Activated T-cell treated with anti-CD3 and anti-CD28 coated beads, Interleukin-2, amount 50 U/mL, for 4 hours (primary cell): ENCODE results near the gene TM7SF2. TPM values are rescaled to one million over a fixed set of nuclear protein-coding genes. Genes with fewer than 3 reads are reported as not detected.

ENCODE experiments used
- ATAC-seq, 2 donors: fragments of 200-7000 bp; cut with Tn5 transposase; one replicate each; pipeline ENCODE4 v1.10.0; 2021
- DNase-seq: peaks from one replicate; pipeline ENCODE4 v3.0.0-alpha.2; 2020
- H3K27me3 Mint-ChIP-seq: one replicate; pipeline ENCODE4 v1.8.0; 2021; ENCODE audit warnings: low read depth, mixed read lengths
- H3K36me3 Mint-ChIP-seq: one replicate; pipeline ENCODE4 v1.8.0; 2022; ENCODE audit warnings: mixed read lengths; ENCODE audit not compliant: insufficient read depth
- H3K4me1 Mint-ChIP-seq: one replicate; pipeline ENCODE4 v1.8.0; 2021; ENCODE audit warnings: low read depth, mixed read lengths
- H3K4me3 Mint-ChIP-seq: one replicate; pipeline ENCODE4 v1.8.0; 2021; ENCODE audit warnings: mild to moderate bottlenecking, moderate library complexity, mixed read lengths
- H3K9me3 Mint-ChIP-seq: one replicate; pipeline ENCODE4 v1.8.0; 2021; ENCODE audit warnings: mixed read lengths
- total RNA-seq, 3 donors: library from RNA; stranded (reverse); gene quantifications; one replicate each; pipeline ENCODE4 v1.2.1, GENCODE V29; 2021

The TM7SF2 gene
- total RNA-seq, 3 donors from 2014 or later = 18.4 to 19.4 (median 18.7) TPM

GRCh38 chr11:65125197-65126056 lies 13.8 kb downstream of the TM7SF2 start:
- no peaks in the 10 kb centered on the region for H3K9me3 Mint-ChIP-seq
- H3K4me1 Mint-ChIP-seq = peaks cover 28% of the 10 kb centered on the region
- DNase-seq (no peak), ATAC-seq (no peak)
- no peak overlapping the region for H3K4me3 Mint-ChIP-seq
- H3K36me3 Mint-ChIP-seq = peaks cover 27% of the 10 kb centered on the region
- H3K27me3 Mint-ChIP-seq = no peaks in the 10 kb centered on the region

DNA sequence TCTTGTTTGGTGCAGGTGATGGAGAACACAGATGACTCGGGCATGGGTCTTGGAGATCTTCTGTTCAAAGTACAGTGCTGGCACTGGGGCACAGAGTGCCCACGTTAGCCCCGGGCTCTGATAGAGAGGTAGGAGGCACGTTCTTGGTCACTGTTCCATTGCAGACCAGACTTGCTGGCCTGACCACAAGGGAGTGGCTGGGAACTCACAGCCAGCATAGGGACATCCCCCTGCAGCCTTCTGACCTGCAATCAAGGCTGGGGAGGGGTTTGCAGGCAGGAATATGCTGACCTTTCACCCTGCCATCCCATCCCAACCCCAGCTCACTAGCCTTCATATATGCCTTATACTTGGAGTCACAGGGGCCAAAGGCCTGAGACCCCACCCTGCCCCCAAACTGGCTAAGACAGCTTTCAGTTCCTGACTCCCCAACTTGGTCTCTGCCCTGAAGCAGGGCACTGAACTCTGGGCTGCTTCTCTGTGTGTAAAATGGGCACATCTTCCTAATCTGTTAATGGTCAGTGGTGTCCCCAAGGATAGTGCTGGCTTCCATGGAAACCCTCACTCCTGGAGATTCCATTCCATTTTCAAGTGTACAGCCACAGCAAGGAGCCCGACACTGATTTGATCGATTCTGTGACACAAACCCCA lies 15.1 kb downstream of the TM7SF2 start:
- Mint-ChIP-seq H3K4me3 (no peak overlapping the region), H3K27me3 (no peaks in the 10 kb centered on the region), H3K9me3 (no peaks in the 10 kb centered on the region), H3K4me1 (peaks cover 20% of the 10 kb centered on the region), H3K36me3 (peaks cover 20% of the 10 kb centered on the region)
- DNase-seq (no peak), ATAC-seq (no peak)

GRCh38 chr11:65127473-65128181 lies 16.0 kb downstream of the TM7SF2 start:
- Mint-ChIP-seq H3K4me3 (no peak overlapping the region), H3K27me3 (no peaks in the 10 kb centered on the region), H3K9me3 (no peaks in the 10 kb centered on the region), H3K4me1 (peaks cover 23% of the 10 kb centered on the region), H3K36me3 (peaks cover 18% of the 10 kb centered on the region)
- ATAC-seq (no peak), DNase-seq (no peak)

DNA sequence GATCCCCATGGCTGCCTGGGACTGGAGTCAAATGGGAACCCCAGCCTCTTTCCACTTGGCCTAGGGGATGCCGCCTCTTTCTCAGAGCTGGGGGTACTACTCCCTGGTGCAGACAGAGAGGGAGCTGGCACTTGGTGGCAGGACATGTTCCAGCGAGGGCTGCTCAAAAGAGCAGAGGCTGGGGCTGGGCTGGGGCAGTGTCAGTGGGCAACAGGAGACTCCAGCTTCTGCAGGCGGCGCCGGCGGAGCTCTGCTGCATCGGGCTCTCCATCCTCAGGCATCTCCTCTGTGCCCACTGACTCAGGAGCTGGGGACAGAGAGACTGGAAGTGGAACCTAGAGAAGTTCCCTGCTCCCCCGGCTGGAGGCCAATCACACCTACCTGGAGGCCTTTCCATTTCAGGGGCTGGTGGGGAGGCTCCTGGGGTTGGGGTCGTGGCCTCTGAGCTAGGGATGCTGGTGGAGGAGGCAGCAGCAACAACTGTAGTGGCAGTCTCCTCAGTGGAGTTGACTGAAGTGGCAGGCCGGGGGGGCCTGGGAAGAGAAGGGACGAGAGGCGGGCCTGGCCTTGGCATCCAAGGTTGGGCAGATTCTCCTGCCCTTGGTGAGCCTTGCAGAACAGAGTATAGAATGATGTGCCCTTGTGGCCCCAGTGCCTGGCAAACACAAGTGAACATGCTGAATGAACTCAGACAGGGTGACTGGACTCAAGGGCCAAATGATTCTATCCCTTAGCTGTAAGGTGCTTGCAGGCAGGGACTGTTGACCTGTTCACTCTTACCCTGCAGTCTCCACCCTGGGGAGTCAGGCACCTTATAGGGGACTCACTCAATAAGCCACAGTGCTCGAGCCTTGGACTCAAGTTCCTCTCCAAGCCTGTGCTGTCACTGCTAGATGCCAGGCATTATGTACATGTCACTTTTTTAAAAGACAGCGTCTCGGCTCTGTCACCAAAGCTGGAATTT lies 16.8 kb downstream of the TM7SF2 start:
- no peak for ATAC-seq
- peaks cover 23% of the 10 kb centered on the region for H3K36me3 Mint-ChIP-seq
- no peak overlapping the region for H3K4me3 Mint-ChIP-seq
- H3K9me3 Mint-ChIP-seq = no peaks in the 10 kb centered on the region
- no peaks in the 10 kb centered on the region for H3K27me3 Mint-ChIP-seq
- no peak for DNase-seq
- H3K4me1 Mint-ChIP-seq = peaks cover 26% of the 10 kb centered on the region

GRCh38 chr11:65129649-65130441 lies 18.2 kb downstream of the TM7SF2 start:
- Mint-ChIP-seq H3K27me3 (no peaks in the 10 kb centered on the region), H3K36me3 (peaks cover 20% of the 10 kb centered on the region), H3K4me3 (no peak overlapping the region), H3K9me3 (no peaks in the 10 kb centered on the region), H3K4me1 (peaks cover 20% of the 10 kb centered on the region)
- ATAC-seq (no peak), DNase-seq (no peak)

GRCh38 chr11:65130631-65131416 lies 19.2 kb downstream of the TM7SF2 start:
- peaks cover 24% of the 10 kb centered on the region for H3K4me1 Mint-ChIP-seq
- no peaks in the 10 kb centered on the region for H3K27me3 Mint-ChIP-seq
- peaks cover 17% of the 10 kb centered on the region for H3K36me3 Mint-ChIP-seq
- DNase-seq (no peak), ATAC-seq (no peak)
- H3K9me3 Mint-ChIP-seq = no peaks in the 10 kb centered on the region
- peak overlapping the region; percentile 6 for H3K4me3 Mint-ChIP-seq

DNA sequence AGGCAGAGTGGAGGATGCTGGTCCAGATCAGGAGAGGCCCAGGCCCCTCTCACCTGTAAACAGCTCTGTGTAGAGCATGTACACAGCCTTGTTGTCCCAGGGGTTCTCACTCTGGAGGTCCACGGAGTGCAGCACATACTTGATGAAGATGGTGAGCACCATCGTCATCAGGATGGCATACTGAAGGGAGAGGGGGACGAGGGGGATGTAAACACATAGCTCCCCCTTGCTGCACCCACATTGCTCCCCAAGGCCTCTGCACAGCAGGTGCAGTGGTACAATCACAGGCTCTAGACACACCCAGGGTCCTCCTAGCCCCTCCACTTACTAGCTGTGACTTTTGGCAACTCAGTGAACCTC lies 19.7 kb downstream of the TM7SF2 start:
- DNase-seq (no peak), ATAC-seq (no peak)
- Mint-ChIP-seq H3K36me3 (peaks cover 17% of the 10 kb centered on the region), H3K9me3 (no peaks in the 10 kb centered on the region), H3K27me3 (no peaks in the 10 kb centered on the region), H3K4me1 (peaks cover 29% of the 10 kb centered on the region), H3K4me3 (no peak overlapping the region)

GRCh38 chr11:65131895-65132237 lies 20.2 kb downstream of the TM7SF2 start:
- peak overlapping the region; percentile 99 for H3K4me3 Mint-ChIP-seq
- H3K4me1 Mint-ChIP-seq = peaks cover 32% of the 10 kb centered on the region
- no peak for DNase-seq
- H3K36me3 Mint-ChIP-seq = peaks cover 16% of the 10 kb centered on the region
- H3K27me3 Mint-ChIP-seq = no peaks in the 10 kb centered on the region
- ATAC-seq = no peak
- H3K9me3 Mint-ChIP-seq = no peaks in the 10 kb centered on the region

GRCh38 chr11:65132238-65132987 lies 20.7 kb downstream of the TM7SF2 start:
- Mint-ChIP-seq H3K27me3 (no peaks in the 10 kb centered on the region), H3K9me3 (no peaks in the 10 kb centered on the region), H3K4me1 (peaks cover 35% of the 10 kb centered on the region), H3K4me3 (peak overlapping the region; percentile 99), H3K36me3 (peaks cover 12% of the 10 kb centered on the region)
- DNase-seq = no peak
- ATAC-seq = no peak

DNA sequence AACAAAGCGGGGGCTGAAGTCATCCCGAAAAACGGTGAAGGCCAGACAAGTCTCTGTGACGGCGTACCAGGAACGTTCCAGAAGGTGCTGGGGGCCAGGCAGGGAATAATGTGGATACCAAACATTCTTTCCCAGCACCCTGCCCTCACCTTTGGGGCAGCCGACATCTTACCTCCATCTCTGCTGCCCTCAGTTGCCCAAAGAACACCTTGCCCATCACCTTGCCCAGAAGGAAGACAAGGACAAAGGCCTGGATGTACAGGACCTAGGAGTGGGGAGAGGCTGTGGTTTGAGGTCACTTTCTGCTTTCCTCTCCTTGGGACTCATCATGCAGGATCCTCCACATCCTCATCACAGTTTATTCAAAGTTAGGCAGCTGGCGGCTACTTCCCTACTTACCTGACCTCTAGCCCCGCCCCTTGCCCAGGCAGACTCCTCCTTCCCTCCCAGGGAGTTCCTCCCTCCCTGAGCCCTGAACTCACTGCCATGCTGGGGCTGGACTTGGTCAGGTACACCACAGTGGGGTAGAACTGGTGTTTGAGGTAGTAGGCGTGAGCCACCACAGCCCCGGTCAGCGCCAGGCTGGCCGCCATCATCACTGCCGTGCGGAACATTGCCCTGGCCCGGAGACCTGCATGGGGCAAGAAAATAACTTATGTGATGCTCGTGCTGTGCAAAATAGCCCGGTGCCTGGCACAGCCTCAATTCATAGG lies 21.5 kb downstream of the TM7SF2 start:
- Mint-ChIP-seq H3K27me3 (no peaks in the 10 kb centered on the region), H3K9me3 (no peaks in the 10 kb centered on the region), H3K4me1 (peaks cover 37% of the 10 kb centered on the region), H3K36me3 (peaks cover 12% of the 10 kb centered on the region), H3K4me3 (peak overlapping the region; percentile 99)
- ATAC-seq (no peak), DNase-seq (peak; percentile 44)

DNA sequence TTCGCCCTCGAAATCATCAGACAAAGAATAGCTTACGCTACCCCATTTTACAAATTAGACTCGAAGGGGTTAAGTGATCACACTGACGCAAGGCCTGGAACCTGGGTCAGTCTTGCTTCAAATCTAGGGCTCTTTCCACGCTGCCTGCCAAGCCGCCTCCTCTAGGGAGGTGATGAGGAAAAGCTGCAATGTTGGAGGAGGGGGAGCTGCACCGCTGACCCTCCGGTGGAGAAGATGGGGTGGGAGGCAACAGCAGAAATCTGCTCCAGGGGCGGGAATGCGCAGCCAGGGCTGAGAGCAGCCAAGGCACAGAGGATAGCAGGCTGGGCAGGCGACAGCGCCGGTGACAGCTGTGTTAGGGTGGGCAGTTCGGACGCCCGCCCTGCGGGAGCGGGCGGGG lies 22.1 kb downstream of the TM7SF2 start:
- no peaks in the 10 kb centered on the region for H3K27me3 Mint-ChIP-seq
- ATAC-seq = peak in 1 of 2 donors; percentile 1
- peaks cover 12% of the 10 kb centered on the region for H3K36me3 Mint-ChIP-seq

More for the DNA sequence above, 22.1 kb downstream of the TM7SF2 start:
- H3K9me3 Mint-ChIP-seq = no peaks in the 10 kb centered on the region
- DNase-seq = no peak
- H3K4me3 Mint-ChIP-seq = peak overlapping the region; percentile 99
- H3K4me1 Mint-ChIP-seq = peaks cover 37% of the 10 kb centered on the region
